Measurements from ENCODE around the gene SSX2IP.

DNA sequence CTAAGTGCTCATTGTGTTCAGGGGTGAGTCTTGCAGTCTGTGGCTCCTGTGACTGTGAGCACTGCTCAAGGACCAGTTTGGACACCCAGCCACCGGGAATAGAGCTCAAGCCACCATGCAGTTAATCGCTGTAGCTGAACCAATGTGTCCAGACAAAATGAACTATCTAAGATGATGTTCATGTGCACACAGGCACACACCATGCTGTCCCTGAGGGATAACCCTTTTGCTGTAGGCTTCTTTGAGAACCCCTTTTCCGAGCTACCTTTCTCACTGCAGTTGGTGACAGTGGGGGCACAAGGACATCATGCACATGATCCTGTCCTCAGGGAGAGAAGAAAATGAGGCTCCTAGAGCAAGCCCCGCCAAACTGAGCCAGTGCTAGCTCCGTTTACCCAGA is 65.4 kb downstream of the SSX2IP start:
- TF ChIP-seq ZNF701 (tag by site-specific recombination; IDR thresholded peaks at IDR 0.05) = no peak
- no peak for TF ChIP-seq ZNF24 (tag by site-specific recombination; IDR thresholded peaks at IDR 0.05)
- TF ChIP-seq ZNF624 (tag by site-specific recombination; IDR thresholded peaks at IDR 0.05) = no peak
- TF ChIP-seq, protein P1, sequence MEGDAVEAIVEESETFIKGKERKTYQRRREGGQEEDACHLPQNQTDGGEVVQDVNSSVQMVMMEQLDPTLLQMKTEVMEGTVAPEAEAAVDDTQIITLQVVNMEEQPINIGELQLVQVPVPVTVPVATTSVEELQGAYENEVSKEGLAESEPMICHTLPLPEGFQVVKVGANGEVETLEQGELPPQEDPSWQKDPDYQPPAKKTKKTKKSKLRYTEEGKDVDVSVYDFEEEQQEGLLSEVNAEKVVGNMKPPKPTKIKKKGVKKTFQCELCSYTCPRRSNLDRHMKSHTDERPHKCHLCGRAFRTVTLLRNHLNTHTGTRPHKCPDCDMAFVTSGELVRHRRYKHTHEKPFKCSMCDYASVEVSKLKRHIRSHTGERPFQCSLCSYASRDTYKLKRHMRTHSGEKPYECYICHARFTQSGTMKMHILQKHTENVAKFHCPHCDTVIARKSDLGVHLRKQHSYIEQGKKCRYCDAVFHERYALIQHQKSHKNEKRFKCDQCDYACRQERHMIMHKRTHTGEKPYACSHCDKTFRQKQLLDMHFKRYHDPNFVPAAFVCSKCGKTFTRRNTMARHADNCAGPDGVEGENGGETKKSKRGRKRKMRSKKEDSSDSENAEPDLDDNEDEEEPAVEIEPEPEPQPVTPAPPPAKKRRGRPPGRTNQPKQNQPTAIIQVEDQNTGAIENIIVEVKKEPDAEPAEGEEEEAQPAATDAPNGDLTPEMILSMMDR (tag by site-specific recombination; IDR thresholded peaks at IDR 0.05) = no peak
- TF ChIP-seq ZNF175 (tag by site-specific recombination; IDR thresholded peaks at IDR 0.05) = no peak
- no peak for TF ChIP-seq ZNF311 (tag by site-specific recombination; IDR thresholded peaks at IDR 0.05; ENCODE audit: borderline replicate concordance)
- no peak for TF ChIP-seq ZNF768 (tag by site-specific recombination; IDR thresholded peaks at IDR 0.05)
- no peak for TF ChIP-seq YY1 (tag by site-specific recombination; IDR thresholded peaks at IDR 0.05)
- TF ChIP-seq, protein P2, sequence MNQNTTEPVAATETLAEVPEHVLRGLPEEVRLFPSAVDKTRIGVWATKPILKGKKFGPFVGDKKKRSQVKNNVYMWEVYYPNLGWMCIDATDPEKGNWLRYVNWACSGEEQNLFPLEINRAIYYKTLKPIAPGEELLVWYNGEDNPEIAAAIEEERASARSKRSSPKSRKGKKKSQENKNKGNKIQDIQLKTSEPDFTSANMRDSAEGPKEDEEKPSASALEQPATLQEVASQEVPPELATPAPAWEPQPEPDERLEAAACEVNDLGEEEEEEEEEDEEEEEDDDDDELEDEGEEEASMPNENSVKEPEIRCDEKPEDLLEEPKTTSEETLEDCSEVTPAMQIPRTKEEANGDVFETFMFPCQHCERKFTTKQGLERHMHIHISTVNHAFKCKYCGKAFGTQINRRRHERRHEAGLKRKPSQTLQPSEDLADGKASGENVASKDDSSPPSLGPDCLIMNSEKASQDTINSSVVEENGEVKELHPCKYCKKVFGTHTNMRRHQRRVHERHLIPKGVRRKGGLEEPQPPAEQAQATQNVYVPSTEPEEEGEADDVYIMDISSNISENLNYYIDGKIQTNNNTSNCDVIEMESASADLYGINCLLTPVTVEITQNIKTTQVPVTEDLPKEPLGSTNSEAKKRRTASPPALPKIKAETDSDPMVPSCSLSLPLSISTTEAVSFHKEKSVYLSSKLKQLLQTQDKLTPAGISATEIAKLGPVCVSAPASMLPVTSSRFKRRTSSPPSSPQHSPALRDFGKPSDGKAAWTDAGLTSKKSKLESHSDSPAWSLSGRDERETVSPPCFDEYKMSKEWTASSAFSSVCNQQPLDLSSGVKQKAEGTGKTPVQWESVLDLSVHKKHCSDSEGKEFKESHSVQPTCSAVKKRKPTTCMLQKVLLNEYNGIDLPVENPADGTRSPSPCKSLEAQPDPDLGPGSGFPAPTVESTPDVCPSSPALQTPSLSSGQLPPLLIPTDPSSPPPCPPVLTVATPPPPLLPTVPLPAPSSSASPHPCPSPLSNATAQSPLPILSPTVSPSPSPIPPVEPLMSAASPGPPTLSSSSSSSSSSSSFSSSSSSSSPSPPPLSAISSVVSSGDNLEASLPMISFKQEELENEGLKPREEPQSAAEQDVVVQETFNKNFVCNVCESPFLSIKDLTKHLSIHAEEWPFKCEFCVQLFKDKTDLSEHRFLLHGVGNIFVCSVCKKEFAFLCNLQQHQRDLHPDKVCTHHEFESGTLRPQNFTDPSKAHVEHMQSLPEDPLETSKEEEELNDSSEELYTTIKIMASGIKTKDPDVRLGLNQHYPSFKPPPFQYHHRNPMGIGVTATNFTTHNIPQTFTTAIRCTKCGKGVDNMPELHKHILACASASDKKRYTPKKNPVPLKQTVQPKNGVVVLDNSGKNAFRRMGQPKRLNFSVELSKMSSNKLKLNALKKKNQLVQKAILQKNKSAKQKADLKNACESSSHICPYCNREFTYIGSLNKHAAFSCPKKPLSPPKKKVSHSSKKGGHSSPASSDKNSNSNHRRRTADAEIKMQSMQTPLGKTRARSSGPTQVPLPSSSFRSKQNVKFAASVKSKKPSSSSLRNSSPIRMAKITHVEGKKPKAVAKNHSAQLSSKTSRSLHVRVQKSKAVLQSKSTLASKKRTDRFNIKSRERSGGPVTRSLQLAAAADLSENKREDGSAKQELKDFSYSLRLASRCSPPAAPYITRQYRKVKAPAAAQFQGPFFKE (tag by site-specific recombination; IDR thresholded peaks at IDR 0.05; ENCODE audit: borderline replicate concordance) = no peak
- TF ChIP-seq ZNF404 (tag by site-specific recombination; IDR thresholded peaks at IDR 0.05) = no peak
- TF ChIP-seq PRDM6 (tag by site-specific recombination; IDR thresholded peaks at IDR 0.05) = no peak
- no peak for TF ChIP-seq KLF10 (tag by site-specific recombination; IDR thresholded peaks at IDR 0.05)
